Stimulated activated CD8-positive, alpha-beta memory T cell treated with anti-CD3 and anti-CD28 coated beads, Interleukin-15, amount 100 ng/mL, for 1 hour (primary cell): ENCODE measurements around the gene OR13A1.
"Not testable (repeated sequence)": the region's sequence is repeated elsewhere in the genome, so short reads cannot be mapped to it uniquely, and the experiment has no call there.

Experiments used
- DNase-seq: peaks from one replicate; pipeline ENCODE4 v3.0.0-alpha.2; 2020; ENCODE audit warnings: low read depth

The OR13A1 gene

DNA sequence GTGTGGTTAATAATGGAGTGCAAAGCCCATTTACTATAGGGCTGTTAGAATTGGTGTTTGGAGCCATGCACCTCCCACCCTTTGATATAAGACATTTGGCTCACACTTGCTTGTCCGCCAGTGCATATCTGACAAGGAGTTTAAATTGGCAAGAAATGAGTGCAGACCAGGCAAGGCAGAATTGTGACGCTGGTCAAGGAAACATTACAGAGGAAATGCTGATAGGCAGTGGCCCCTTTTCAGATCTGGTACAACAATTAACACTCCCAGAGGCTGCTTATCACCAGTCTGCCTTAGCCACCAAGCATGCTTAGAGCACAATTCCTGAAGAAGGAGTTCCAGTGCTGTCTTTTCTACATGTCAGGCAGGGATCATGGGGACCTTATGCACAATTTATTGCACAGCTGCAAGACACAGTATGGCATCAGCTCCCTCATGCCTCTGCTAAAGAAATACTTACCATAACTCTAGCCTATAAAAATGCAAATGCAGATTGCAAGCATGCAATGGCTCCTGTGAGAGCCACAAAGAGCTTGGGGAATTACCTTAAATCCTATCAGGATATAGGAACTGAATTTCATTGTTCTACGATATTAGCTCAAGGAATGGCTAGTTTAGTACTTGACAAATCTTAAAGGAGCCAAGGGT, 35.2 kb downstream of the OR13A1 start:
- no peak for DNase-seq

DNA sequence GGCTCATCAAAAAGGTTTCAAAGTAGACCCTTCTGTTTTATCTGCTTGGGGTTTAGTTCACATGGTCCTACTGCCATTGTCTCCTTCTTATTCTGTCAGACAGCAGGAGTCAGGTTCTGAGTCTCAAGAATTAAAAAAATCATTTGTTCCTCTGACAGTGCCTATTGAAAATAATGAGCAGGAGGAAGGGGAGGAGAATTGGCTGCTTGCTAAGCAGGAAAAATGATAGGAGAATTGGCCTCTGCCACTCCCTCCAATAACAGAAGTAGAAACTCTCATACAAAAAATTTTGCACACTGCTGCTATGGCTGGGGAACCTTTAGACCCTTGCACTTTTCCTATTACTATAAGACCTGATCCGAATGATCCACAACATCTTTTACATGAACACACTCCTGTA, 35.7 kb downstream of the OR13A1 start:
- no peak for DNase-seq

DNA sequence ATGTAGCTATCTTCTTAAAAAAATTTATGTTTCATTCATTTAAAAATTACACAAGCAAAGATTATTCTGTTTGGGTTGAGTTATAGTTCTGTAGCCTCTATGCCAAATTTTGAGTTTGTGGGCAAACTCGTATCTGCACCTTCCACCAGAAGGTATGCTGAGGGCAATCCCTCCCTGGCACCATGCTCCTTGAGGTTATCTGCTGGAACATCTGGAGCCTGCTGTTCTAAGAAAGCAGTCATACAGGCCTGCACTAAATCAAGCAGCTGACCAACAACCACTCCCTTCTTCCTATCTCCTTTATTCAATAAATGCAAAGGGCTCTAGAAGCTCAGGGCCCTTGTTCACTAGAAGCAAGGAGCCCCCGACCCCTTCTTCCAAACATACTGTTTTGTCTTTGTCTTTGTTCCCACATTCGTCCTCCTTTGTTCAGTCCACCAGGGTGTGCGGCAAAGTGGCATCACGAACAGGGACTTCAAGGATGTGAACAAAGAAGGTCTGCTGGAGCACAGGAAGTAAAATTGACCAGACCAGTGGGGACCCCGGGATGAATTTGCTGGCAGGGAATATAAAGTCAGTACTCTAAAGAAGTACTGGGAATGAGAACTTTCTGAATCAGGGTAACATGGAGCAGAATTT, 36.4 kb downstream of the OR13A1 start:
- DNase-seq, result no peak

DNA sequence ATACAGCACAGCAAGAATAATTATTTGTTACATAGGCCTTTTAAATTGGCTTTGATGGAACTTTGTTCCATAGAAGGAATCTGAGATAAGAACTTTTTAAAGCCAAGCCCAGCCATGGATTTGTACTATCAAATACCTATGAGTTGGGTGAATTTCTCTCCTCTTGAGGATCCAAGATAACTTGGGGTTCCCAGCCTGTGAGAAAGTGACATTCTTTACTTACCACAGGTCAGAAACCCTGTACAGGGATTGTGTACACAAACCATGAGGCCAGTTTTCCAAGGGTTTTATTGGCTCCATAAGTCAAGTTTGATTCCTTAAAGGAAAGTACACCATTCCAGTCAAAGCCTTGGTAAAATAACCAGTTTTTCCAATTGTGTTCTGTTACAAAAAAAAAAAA, 39.3 kb downstream of the OR13A1 start:
- DNase-seq, result not testable (repeated sequence)

- DNase-seq, result no peak
These were observed 41.0 kb downstream of the OR13A1 start for GRCh38 chr10:45274364-45274763.

GRCh38 chr10:45267777-45268176, 47.6 kb downstream of the OR13A1 start:
- not testable (repeated sequence) for DNase-seq

DNA sequence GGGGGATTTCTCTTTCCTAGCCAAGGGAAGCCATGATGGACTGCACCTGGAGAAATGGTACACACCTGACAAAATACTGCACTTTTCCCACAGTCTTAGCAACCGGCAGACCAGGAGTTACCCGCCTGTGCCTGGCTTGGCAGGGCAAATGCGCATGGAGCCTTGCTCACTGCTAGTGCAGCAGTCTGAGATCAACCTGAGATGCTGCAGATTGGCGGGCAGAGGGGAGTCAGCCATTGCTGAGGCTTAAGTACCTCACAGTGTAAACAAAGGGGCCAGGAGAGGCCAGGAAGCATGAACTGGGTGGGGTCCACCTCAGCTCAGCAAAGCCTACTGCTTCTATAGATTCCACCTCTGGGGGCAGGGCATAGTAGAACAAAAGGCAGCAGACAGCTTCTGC, 49.4 kb downstream of the OR13A1 start:
- DNase-seq, result no peak

DNA sequence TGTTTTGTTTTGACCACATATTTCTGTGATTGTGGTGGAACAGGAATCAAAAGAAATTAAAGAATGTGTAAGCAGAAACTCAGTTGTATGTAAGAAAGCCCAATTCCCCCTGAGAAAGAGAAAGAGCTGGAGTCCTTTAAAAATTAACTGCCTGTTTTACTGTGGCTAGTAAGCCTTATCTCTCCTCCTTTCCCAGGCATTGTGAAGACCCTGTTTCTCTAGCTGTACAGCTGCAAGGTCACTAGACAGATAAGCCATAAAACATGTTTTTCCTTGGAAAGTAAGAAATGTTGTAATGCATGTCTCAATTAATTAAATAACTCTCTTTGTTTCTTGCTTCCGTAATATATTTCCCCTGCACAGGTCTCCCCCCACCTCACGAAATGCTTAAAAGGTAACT, 53.5 kb downstream of the OR13A1 start:
- no peak for DNase-seq

DNA sequence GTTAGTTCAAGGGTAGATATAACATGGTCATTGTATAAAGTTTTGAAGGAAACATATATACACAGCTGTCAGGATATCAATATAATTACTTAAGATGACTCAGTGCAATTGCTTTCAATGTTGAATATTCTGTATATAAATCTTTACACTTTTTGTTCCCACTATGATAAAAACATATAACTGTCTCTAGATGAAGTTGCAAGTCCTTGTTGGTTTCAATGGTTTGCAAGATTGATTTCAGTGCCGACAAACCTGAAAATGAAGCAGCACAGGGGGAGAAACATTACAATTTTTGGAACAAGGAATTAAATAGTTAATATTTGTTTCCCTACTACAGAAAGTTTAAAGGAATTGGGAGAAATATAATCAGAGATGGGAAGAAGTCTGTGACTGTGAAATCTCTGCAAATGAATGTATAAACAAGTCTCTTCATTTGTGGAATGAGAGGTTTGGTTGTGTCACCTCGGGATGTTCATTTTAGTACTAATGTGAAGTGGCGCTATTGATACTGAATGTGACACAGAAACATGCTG, 54.1 kb downstream of the OR13A1 start:
- DNase-seq, result no peak

- DNase-seq, result not testable (repeated sequence)
These were observed 54.8 kb downstream of the OR13A1 start for GRCh38 chr10:45260635-45261034.

DNA sequence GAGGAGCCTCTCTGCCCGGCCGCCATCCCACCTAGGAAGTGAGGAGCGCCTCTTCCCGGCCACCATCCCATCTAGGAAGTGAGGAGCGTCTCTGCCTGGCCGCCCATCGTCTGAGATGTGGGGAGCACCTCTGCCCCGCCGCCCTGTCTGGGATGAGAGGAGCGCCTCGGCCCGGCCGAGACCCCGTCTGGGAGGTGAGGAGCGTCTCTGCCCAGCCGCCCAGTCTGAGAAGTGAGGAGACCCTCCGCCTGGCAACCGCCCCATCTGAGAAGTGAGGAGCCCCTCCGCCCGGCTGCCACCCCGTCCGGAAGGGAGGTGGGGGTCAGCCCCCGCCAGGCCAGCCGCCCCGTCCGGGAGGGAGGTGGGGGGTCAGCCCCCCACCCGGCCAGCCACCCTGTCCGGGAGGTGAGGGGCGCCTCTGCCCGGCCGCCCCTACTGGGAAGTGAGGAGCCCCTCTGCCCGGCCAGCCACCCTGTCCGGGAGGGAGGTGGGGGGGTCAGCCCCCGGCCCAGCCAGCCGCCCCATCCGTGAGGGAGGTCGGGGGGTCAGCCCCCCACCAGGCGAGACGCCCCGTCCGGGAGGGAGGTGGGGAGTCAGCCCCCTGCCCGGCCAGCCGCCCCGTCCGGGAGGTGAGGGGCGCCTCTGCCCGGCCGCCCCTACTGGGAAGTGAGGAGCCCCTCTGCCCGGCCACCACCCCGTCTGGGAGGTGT, 55.5 kb downstream of the OR13A1 start:
- DNase-seq, result not testable (repeated sequence)

DNA sequence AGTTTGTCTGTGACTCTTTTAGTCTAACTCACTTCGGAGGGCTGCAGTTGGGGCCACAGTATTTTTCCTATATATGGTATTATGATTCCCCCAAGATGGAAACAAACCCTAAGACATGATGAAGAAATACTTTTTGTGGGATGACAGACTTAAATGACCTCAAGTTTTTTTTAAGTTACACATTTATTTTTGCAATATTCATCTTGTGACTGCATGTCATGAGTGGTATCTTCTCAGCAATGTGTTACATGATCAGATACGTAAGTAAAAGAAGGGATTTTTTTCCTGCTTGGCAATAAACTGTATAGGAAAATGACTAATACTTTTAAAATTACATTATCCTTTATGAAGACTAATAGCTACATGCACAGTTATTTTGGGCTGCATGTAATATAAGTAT, 57.8 kb downstream of the OR13A1 start:
- DNase-seq, result no peak

GRCh38 chr10:45256246-45256645, 59.2 kb downstream of the OR13A1 start:
- DNase-seq, result no peak

- no peak for DNase-seq
These were observed 59.7 kb downstream of the OR13A1 start for GRCh38 chr10:45255706-45256105.

- DNase-seq, result no peak
These were observed 60.5 kb downstream of the OR13A1 start for GRCh38 chr10:45254892-45255291.

- DNase-seq, result no peak
These were observed 62.1 kb downstream of the OR13A1 start for GRCh38 chr10:45253183-45253914.
